Vagina (tissue), 2 donors: ENCODE measurements around the gene CALD1.

Experiments
- CTCF ChIP-seq, 3 experiments: fragments of 450-650 bp in 2 of 3; fragments of 200-600 bp in 1 of 3; sonication (generic) in 1 of 3; IDR thresholded peaks; one replicate each; pipeline ENCODE4 v1.5.1; 2017 to 2019; ENCODE audit warnings: antibody characterized with exemption in 3 of 3, mild to moderate bottlenecking in 2 of 3, moderate library complexity in 2 of 3
- POLR2A ChIP-seq, 2 donors: fragments of 450-650 bp; IDR thresholded peaks; one replicate each; pipeline ENCODE4 v1.6.1; 2017; ENCODE audit warnings: antibody characterized with exemption in 2 of 2, mild to moderate bottlenecking in 2 of 2, moderate library complexity in 2 of 2

GRCh38 chr7:134737566-134738345, 41.7 kb upstream of the CALD1 start:
- TF ChIP-seq CTCF (IDR thresholded peaks at IDR 0.05) (no peak), POLR2A (IDR thresholded peaks at IDR 0.05) (no peak)
